Measurements from ENCODE around the gene MYO1G. TPM values are rescaled to one million over a fixed set of nuclear protein-coding genes. Genes with fewer than 3 reads are reported as not detected.

MYO1G gene
- total and polyA plus RNA-seq, 9 of the 15 experiments (the other 6 are each of a cell fraction or from before 2014, with no cell fraction given), result 0.03 to 0.62 (median 0.13) TPM; not detected in 1

GRCh38 chr7:44973610-44974401 lies 5.0 kb downstream of the MYO1G start (continued):
- 0 out of 4 replicates have a peak, but pooled peaks of 1 of the 2 experiments have one; percentile 20 for TF ChIP-seq RCOR1 (IDR thresholded peaks at IDR 0.05; ENCODE audit: borderline replicate concordance in 1 of 2, low read depth in 2 of 2, low read length in 2 of 2)
- TF ChIP-seq SNIP1 (IDR thresholded peaks at IDR 0.05; ENCODE audit: low read depth), result no peak
- no peak for TF ChIP-seq CHD7 (IDR thresholded peaks at IDR 0.05; ENCODE audit: low read depth, low read length)
- TF ChIP-seq RBM22 (IDR thresholded peaks at IDR 0.05; ENCODE audit: low read depth, low read length, poor library complexity, severe bottlenecking), result no peak
- TF ChIP-seq, protein P1, sequence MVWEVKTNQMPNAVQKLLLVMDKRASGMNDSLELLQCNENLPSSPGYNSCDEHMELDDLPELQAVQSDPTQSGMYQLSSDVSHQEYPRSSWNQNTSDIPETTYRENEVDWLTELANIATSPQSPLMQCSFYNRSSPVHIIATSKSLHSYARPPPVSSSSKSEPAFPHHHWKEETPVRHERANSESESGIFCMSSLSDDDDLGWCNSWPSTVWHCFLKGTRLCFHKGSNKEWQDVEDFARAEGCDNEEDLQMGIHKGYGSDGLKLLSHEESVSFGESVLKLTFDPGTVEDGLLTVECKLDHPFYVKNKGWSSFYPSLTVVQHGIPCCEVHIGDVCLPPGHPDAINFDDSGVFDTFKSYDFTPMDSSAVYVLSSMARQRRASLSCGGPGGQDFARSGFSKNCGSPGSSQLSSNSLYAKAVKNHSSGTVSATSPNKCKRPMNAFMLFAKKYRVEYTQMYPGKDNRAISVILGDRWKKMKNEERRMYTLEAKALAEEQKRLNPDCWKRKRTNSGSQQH (CRISPR knock-in tag; IDR thresholded peaks at IDR 0.05), result no peak
- TF ChIP-seq L3MBTL2 (IDR thresholded peaks at IDR 0.05), result 0 out of 2 replicates have a peak, but pooled peaks have one; percentile 26
- TF ChIP-seq U2AF2 (optimal IDR thresholded peaks at IDR 0.05; ENCODE audit: low read depth, low read length), result no peak
- TF ChIP-seq, protein P2, sequence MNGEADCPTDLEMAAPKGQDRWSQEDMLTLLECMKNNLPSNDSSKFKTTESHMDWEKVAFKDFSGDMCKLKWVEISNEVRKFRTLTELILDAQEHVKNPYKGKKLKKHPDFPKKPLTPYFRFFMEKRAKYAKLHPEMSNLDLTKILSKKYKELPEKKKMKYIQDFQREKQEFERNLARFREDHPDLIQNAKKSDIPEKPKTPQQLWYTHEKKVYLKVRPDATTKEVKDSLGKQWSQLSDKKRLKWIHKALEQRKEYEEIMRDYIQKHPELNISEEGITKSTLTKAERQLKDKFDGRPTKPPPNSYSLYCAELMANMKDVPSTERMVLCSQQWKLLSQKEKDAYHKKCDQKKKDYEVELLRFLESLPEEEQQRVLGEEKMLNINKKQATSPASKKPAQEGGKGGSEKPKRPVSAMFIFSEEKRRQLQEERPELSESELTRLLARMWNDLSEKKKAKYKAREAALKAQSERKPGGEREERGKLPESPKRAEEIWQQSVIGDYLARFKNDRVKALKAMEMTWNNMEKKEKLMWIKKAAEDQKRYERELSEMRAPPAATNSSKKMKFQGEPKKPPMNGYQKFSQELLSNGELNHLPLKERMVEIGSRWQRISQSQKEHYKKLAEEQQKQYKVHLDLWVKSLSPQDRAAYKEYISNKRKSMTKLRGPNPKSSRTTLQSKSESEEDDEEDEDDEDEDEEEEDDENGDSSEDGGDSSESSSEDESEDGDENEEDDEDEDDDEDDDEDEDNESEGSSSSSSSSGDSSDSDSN (IDR thresholded peaks at IDR 0.05; ENCODE audit: borderline replicate concordance in 1 of 2, low read depth in 2 of 2, low read length in 2 of 2), result 0 out of 4 replicates have a peak, but pooled peaks of 1 of the 2 experiments have one; percentile 16
- TF ChIP-seq NR2C2 (CRISPR knock-in tag; IDR thresholded peaks at IDR 0.05), result no peak
- TF ChIP-seq NR2C2 (tag; IDR thresholded peaks at IDR 0.05), result peak; percentile 75
- no peak for TF ChIP-seq ZNF184 (CRISPR knock-in tag; IDR thresholded peaks at IDR 0.05)
